ENCODE data around the gene NCL.

The NCL gene, protein sequence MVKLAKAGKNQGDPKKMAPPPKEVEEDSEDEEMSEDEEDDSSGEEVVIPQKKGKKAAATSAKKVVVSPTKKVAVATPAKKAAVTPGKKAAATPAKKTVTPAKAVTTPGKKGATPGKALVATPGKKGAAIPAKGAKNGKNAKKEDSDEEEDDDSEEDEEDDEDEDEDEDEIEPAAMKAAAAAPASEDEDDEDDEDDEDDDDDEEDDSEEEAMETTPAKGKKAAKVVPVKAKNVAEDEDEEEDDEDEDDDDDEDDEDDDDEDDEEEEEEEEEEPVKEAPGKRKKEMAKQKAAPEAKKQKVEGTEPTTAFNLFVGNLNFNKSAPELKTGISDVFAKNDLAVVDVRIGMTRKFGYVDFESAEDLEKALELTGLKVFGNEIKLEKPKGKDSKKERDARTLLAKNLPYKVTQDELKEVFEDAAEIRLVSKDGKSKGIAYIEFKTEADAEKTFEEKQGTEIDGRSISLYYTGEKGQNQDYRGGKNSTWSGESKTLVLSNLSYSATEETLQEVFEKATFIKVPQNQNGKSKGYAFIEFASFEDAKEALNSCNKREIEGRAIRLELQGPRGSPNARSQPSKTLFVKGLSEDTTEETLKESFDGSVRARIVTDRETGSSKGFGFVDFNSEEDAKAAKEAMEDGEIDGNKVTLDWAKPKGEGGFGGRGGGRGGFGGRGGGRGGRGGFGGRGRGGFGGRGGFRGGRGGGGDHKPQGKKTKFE

DNA sequence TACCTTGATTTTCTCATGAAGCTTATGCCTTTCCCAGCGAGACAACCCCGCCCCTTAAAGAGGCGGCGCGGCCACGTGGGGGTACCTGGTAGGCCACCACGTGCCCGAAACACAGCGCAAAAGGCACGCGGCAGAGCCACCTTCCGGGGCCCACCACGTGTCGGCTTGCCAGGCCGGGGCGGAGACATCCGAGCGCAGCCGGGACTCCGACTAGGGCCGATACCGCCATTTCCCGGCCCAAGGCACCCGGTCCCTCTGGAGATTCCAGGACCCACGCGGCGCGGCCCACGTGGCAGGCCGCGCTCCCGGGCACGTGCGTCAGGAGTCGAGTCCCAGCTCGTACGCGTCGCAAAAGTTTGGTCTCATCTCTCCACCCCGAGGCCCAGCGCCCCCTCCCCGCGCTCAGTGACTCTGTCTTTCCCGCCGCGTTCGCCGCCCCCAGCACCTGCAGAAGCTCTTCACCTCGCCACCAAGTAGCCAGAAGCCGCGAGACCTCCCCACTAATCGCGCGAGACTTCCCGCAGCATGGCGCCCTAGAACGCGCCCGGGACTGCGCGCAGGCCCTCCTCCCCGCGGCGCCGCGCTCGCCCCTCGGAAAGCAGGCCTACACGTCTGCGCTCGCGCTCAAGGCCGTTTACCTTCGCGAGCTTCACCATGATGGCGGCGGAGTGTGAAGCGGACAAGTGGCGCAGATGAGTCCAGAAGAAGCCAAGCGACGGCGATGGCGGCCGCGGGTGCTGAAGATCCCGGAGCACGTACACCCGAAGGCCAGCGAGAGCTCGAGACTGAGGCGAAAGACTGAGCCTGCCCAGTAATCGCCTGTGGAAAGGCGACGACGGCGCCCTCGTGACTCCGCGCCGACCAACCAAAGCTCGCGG lies at the start of gene NCL:
Gene NCL, minus strand, starts transcription at position 787 of the 878 bp plus-strand sequence. Its CDS starts 131 bp downstream, at position 656.
- peak; percentile 83 for DNase-seq (ENCODE audit: low read depth)

DNA sequence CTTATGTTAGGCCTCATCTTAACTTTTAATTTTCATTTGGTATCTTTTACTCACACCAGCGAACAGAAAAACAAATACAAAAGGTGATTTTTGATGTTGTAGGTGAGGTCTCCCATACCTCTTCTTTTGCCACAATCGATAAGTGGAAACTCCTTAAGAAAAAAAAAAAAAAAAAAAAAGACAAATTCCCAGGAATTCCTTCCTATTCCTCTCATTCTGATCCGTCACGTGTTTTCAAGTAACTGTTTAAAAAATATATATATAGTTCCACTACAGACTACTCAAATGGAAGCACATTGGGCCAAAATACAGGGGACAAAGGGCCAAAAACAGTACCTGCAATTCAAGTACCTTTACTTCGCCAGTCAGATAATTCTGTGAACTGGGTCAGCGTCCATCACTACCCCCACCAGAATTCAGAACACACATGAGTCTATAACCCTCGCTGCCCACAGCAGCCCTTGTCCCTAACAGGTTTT lies 49.5 kb upstream of the NCL start:
- DNase-seq (ENCODE audit: low read depth), result no peak

DNA sequence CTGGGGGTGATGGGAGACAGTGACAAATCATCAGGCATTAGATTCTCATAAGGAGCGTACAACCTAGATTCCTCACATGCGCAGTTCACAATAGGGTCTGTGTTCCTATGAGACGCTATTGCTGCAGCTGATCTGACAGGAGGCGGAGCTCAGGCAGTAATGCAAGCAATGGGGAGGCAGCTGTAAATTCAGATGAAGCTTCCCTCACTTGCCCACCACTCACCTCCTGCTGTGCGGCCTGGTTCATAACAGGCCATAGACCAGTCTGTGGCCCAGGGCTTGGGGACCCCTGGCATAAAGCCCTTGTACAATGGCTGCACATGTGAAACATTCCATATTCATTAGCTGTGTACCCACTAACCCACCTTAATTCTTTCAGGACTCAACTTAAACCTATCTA lies 47.9 kb upstream of the NCL start:
- peak; percentile 49 for DNase-seq (ENCODE audit: low read depth)

DNA sequence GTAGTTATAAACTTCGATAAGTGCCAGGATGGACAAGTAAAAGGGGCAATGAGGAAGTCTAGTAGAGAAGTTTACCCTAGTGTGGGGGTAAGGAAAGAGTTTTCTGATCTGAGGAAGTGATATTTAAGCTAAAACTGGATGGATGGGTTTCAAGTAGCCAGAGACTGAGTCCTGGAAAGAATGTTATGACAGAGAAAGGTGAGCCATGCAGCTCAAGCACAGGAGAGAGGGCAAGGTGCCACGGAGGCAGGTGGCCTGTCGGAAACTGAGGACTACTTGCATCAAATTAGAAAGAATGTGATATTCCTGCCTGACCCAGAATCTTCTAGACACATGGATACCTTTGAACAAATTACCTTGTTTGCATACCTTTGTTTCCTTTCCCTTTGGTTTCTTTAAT lies 39.5 kb upstream of the NCL start:
- no peak for DNase-seq (ENCODE audit: low read depth)

DNA sequence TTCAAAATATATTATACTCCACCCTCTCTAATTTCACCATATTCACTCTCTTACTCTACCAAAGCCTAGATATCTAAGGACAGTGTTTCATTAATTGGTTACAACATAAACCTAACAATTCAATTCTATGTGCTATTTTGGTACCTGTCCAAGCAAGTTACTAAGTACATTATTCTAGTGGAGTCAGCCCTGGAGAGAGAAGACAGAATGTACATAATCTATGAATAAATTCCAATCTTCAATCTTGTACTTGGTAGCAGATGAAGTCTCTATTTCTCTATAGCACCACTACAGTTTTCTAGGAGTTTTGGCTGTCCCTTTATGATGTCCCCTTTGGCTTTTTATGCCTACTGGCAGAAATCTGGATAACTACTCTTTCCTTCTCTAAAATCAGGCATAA lies 38.3 kb upstream of the NCL start:
- DNase-seq (ENCODE audit: low read depth), result no peak

DNA sequence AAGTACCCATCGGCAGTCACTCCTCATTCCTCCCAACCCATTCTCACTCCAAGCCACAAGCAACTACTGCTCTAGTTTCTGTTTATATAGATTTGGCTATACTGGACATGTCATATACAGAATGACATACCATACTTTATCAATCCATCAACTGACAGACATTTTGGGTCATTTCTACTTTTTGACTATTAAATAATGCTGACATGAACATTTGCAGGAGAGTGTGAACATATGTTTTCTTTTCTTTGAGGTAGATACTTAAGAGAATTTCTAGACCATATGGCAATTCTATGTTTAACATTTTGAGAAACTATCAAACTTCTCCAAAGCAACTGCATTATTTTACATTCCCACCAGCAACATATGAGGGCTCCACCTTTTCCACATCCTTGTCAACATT lies 33.4 kb upstream of the NCL start:
- no peak for DNase-seq (ENCODE audit: low read depth)

DNA sequence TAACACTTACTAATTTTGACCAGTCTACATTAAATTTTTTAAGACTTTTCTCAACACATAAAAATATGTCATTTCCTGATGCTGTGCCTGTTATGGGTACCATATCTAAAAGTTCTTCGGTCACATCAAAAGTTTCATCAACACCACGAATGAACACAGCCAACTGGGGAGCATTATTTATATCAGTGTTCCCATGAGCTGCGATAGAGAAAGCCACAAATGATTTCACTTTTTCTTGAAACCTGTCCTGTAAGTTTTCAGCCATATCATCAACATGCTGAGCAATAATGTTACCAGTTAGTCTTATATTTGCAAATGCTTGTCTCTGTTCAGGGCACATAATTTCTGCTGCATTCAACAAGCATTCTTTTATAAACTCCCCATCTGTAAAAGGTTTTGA lies 30.4 kb upstream of the NCL start:
- DNase-seq (ENCODE audit: low read depth), result no peak

DNA sequence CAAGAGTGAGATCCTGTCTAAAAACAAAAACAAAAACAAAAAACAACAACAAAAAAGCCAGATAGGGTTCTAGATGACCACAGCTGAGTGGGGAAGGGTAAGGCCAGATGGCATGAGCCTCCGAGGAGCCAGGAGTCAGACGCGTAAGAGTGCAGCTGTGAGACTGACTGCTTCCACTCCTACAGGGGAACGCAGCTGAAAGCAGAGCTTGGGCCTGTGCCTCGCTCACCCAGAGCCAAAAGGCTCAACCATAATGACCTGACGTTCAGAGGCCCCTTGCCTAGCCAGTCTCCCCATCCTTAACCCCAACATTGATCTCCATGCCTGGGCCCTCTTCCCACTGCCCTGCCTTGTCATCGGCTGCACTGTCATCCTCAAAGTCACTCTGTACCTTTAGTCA lies 26.5 kb upstream of the NCL start:
- DNase-seq (ENCODE audit: low read depth), result no peak

DNA sequence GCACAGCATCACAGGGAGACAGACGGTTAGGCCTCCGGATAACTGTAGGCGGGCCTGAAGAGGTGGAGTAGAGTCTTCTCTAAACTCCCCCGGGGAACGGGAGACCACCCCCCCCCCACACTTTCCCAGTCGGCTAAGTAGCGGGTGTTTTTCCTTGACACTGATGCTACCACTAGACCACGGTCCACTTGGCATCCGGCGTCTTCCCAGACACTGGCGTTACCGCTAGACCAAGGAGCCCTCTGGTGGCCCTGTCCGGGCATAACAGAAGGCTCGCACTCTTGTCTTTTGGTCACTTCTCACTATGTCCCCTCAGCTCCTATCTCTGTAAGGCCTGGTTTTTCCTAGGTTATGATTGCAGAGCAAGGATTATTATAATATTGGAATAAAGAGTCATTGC lies 25.7 kb upstream of the NCL start:
- DNase-seq (ENCODE audit: low read depth), result no peak

DNA sequence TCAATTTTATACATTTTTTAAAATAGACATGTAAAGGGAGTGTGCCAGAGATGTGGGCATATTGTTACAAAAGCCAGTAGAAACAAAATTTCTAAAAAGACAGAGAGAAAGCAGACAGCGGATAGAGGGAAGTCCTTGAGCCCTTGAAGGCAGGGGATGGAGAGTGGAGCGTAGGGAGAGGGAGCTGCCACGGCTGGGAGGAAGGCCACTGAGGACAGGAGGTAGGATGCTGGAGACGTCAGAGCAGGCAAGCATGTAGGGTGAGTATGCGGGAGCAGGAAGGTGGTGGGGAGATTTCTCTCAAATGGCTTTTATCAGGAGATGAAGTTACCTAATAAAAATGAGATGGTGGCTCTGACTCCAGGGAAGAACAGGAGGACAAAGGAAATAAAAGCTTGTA lies 24.0 kb upstream of the NCL start:
- DNase-seq (ENCODE audit: low read depth), result no peak

DNA sequence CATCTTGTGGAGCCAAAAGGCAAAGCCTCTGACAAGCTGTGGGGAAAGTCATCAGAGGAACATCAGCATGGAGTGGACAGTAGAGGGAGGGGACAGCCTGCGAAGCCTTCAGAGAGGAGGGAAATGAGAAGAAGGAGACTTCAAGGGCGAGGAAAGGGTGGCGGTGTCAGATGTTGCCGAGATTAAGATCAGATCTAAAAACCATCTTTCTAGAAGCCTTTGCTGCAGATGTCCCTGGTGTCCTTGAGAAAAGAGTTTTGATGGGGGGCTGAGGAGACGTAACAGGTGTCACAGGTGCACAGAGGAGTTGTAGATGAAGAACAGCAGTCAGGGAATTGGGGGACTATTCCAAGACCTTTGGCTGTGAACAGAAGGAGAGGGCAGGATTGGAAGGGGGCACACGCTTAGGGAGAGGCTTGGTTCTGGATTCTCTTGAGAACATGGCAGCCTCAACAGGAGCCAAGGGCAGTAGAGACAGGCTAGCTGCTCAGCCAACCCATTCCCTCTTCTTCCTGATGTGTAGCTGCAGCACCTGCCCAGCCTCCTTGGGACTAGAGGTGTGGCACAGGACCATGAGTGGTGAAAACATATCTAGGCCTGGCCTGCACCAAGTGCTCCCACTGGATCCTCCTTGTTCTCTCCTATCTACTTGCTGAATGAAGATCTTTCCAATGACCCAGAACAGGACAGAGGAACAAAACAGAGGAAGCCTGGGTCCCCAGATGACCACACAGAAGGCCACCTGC lies 22.7 kb upstream of the NCL start:
- no peak for DNase-seq (ENCODE audit: low read depth)

DNA sequence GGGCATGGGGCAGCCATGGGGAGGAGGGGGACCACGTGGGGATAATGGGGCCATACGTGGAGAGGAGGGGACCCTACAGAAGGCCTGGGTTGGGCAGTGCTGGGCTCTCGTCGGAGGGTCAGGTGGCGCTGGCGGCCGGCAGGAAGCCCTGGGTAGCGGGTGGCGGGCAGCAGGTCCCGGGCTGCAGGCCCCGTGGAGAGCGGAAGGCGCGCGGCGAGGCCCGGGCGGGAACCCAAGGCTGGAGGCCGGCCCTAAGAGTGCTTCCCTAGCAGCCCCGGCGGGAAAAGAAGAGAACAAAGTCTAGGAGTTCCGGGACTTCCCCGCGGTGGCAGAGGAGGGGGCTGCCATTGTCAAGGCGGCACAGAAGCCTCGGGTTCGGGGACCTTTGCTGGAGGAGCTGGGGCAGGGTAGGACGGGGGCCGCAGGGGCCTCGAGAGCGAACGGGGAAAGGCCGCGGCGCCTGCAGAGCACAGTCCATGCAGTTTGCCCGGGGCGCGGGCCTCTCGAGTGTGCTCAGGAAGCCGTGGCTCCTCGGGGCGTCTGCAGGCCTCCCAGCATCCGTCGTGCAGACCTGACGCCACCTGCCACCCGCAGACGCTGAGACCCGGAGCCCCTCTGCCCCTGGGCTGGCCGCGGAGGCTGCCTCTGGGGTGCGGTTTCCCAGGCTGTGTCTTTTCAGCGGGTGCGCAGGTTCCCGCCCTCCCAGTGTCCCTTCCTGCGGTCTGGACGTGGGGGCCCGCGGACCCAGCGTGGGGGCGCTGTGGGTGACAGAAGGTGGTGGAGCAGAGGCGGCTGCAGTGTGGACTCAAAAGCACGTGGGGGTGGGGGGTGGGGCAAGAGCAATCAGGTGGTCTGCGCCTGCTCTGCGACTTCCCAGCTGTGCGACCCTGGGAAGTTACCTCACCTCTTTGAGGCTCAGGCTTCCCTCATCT lies 19.4 kb upstream of the NCL start:
- DNase-seq (ENCODE audit: low read depth), result no peak

DNA sequence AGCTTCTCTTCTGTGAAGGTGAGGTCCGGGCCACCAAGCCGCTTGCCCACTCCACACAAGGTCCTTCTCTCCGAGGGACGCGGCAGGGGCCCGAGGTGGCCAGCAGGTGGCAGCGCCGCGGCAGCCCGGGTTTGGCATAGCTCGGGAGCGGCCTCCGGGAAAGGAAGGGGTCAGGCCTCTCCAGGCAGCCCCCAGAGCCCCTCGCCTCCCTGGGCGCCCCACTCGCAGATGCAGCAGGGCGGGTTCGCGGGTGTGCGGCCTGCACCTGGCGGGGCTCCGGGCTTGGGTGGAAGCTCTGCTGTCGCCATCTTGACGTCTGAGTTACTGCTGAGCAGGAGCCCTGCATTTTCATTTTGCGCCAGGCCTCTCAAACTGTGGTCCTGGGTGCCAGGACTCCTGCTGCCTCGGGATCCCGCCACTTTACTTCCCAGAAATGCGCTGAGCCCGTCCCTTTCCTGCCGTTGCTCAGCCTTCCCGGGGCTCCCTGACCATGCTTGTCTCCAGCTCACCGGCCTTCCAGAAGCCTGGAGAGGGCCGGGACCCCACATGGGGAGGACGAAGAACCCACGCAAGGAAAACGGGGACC lies 18.6 kb upstream of the NCL start:
- peak; percentile 44 for DNase-seq (ENCODE audit: low read depth)

DNA sequence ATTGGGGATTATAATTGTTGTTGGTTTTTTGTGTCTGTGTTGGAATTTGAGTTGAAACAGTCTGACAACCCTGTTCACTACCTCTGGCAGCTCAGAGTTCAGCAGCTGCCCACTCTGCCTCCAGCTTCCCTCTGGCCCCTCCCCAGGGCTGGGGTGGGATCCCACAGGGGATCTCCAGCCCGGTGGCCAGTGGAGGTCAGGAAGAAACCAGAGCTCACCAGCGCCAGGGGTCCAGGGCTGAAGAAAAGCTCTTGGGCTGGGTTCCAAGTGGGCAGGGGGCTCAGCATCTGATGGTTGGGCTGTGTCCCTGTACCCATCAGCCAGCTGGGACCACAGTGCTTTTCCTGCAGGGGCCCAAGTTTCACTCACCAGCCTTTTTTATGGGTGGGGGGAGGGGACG lies 16.5 kb upstream of the NCL start:
- no peak for DNase-seq (ENCODE audit: low read depth)

DNA sequence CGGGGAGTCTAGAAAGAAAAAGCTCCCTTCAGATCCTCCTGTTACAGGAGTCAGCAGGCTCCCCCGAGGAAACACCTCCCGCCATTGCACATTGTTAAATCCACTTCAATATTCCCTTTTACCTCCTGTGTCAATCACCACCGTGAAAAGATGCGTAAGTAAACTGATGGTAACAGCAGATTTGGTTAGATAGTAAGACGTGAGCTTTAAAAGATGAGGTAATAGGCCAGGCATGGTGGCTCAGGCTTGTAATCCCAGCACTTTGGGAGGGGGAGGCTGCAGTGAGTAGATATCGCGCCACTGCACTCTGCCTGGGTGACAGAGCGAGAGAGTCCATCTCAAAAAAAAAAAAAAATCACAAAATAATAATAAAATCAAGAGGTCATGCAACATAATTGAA lies 15.2 kb upstream of the NCL start:
- DNase-seq (ENCODE audit: low read depth), result no peak

DNA sequence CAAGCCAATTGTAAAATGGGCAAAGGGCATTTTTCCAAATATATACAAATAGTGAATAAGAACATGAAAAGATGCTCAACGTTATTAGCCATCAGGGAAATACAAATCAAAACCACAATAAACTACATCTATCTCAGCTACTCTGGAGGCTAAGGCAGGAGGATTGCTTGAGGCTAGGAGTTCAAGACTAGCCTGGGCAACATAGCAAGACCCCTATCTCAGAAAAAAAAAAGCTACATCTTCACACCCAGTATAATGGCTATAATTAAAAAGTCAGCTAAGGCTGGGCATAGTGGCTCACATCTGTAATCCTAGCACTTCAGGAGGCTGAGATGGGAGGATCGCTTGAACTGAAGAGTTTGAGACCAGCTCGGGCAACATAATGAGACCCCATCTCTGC lies 12.6 kb upstream of the NCL start:
- DNase-seq (ENCODE audit: low read depth), result no peak

DNA sequence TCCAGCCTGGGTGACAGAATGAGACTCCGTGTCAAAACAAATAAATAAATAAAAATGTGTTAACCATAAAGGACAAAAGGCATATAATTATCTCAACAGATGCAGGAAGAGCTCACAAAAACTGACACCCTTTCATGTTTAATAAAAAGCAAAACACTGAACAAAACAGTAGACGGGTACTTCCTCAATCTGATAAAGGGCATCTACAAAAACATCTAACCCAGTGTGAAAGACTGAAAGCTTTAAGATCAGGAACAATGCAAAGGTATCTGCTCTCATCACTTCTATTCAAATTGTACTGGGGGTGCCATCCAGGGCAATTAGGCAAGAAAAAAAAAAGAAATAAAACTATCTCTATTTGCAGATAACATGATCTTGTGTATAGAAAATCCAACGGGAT lies 11.7 kb upstream of the NCL start:
- no peak for DNase-seq (ENCODE audit: low read depth)

DNA sequence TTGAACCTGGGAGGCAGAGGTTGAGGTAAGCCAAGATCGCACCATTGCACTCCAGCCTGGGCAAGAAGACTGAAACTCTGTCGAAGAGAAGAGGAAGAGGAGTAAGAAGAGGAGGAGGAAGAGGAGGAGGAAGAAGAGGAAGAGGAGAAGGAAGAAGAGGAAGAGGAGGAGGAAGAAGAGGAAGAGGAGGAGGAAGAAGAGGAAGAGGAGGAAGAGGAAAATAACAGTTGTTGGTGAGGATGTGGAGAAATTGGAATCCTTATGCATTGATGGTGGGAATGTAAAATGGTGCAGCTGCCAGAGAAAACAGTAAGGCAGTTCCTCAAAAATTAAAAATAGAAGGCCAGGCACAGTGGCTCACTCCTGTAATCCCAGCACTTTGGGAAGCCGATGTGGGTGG lies 8.5 kb upstream of the NCL start:
- DNase-seq (ENCODE audit: low read depth), result no peak

DNA sequence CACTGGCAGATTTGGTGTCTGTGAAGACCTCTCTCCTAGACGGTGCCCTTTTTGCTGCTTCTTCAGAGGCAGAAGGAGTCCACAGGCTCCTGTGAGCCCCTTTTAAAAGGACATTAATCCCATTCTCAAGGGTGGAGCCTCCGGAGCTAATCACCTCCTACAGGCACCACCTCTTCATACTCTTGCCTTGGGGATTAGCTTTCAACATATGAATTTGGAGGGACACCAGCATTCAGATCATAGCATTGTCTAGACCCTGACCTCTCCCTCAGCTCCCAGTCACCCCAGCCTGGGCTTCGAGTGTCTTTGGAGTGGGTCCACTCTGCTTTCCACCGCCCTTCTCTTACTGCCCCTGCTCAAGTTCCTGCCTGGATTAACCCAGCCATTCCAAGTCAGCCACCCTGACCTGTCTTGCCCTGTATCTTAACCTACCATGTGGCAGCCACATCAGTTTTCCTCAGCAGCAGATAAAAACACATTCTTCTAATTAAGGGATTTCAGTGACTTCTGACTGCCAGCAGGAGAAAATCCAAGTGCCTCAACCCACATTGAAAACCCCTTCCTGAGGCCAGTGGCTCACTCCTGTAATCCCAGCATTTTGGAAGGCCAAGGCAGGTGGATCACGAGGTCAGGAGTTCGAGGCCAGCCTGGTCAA lies 6.1 kb upstream of the NCL start:
- DNase-seq (ENCODE audit: low read depth), result no peak

DNA sequence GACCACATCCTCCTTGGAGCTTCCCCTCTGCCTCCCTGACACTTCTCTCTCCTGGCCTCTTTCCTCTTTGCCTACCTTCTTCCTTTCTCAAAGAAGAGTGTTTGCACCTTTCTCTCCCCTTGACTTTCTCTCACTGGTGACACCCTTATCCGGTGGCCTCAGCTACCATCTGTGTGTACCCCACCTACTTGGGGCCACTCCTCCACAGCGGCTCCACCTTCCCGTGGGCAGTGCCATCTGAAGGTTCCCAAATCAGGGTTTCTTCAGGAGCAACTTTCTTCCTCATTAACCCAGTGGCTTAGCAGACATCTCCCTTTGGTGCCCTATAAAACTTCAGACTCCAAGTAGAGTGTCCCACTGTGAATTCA lies 5.3 kb upstream of the NCL start:
- no peak for DNase-seq (ENCODE audit: low read depth)
